ENCODE data around the gene PKIG.

DNA sequence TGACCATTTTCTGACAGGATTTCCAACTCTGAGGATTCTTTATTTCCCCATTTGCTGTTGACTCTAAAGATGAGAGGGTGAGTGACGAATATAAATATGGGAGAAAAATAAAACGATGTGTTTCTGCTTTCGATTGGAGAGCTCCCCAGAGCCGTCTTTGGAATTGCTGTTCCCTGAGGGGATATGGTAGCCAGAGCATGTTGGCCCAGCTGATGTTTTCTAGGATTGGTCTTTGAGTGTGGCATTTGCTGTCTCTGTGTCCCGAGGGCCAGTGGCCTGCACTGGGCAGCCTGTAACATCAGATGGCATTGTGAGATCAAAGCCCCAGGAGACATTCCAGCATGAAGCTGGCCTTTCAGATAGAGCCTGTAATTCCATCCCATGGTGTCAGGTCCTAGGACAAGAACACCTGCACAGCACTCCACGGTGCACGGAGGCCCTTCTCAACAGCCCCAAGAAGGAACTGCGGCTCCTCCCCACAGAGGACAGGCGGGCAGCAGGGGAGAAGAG is 26.7 kb downstream of the PKIG start:
- no peak for TF ChIP-seq EZH2 (IDR thresholded peaks at IDR 0.05; ENCODE audit: low read length)
- TF ChIP-seq, protein P1, sequence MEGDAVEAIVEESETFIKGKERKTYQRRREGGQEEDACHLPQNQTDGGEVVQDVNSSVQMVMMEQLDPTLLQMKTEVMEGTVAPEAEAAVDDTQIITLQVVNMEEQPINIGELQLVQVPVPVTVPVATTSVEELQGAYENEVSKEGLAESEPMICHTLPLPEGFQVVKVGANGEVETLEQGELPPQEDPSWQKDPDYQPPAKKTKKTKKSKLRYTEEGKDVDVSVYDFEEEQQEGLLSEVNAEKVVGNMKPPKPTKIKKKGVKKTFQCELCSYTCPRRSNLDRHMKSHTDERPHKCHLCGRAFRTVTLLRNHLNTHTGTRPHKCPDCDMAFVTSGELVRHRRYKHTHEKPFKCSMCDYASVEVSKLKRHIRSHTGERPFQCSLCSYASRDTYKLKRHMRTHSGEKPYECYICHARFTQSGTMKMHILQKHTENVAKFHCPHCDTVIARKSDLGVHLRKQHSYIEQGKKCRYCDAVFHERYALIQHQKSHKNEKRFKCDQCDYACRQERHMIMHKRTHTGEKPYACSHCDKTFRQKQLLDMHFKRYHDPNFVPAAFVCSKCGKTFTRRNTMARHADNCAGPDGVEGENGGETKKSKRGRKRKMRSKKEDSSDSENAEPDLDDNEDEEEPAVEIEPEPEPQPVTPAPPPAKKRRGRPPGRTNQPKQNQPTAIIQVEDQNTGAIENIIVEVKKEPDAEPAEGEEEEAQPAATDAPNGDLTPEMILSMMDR (optimal IDR thresholded peaks at IDR 0.05 in 1 of 3, IDR thresholded peaks at IDR 0.05 in 1 of 3, conservative IDR thresholded peaks at IDR 0.05 in 1 of 3; ENCODE audit: extremely low read depth in 1 of 3, insufficient read depth in 2 of 3, low read length in 3 of 3): no peak
